ENCODE results near the gene BPI. TPM values are rescaled to one million over a fixed set of nuclear protein-coding genes. Genes with fewer than 3 reads are reported as not detected.

The BPI gene
- total RNA-seq, 2 experiments from 2014 or later, result 0.14 TPM; not detected in 1

- peaks cover 3% of the 10 kb centered on the region for H3K27me3 Mint-ChIP-seq
- H3K36me3 Mint-ChIP-seq (ENCODE audit: low read depth), result no peaks in the 10 kb centered on the region
- H3K27ac Mint-ChIP-seq, result no peak overlapping the region
- CTCF ChIA-PET, result interaction anchor here (1.2 kb wide), 1 partner anchor 16 kb away, joined by 3 read pairs; no protein-coding TSS in a partner anchor
- ATAC-seq (ENCODE audit: poor library complexity) (no peak), DNase-seq (no peak)
- H3K27ac ChIP-seq (ENCODE audit: low read depth in 1 of 2, low read length in 2 of 2), result no peak overlapping the region
- H3K4me3 Mint-ChIP-seq, result no peak overlapping the region
- no peak overlapping the region for H3K4me3 ChIP-seq (ENCODE audit: low read length)
- no peaks in the 10 kb centered on the region for H3K9me3 ChIP-seq (ENCODE audit: control insufficient read depth in 1 of 2, insufficient read depth in 1 of 2, low read length in 2 of 2)
- H3K4me1 Mint-ChIP-seq (ENCODE audit: low read depth), result no peaks in the 10 kb centered on the region
- H3K36me3 ChIP-seq (ENCODE audit: insufficient read depth, low read length), result no peaks in the 10 kb centered on the region
- POLR2A ChIA-PET, result no interaction called here
- no peaks in the 10 kb centered on the region for H3K27me3 ChIP-seq (ENCODE audit: control insufficient read depth in 1 of 2, insufficient read depth in 2 of 2, low read length in 2 of 2)
- no peak for TF ChIP-seq CTCF (IDR thresholded peaks at IDR 0.05)
- no peaks in the 10 kb centered on the region for H3K4me1 ChIP-seq (ENCODE audit: insufficient read depth, low read length)
- no peaks in the 10 kb centered on the region for H3K9me3 Mint-ChIP-seq
- intact Hi-C loops (cut with DNase I, micrococcal nuclease), result no loop called here
Measured at GRCh38 chr20:38372806-38373205, 68.8 kb downstream of the BPI start.

DNA sequence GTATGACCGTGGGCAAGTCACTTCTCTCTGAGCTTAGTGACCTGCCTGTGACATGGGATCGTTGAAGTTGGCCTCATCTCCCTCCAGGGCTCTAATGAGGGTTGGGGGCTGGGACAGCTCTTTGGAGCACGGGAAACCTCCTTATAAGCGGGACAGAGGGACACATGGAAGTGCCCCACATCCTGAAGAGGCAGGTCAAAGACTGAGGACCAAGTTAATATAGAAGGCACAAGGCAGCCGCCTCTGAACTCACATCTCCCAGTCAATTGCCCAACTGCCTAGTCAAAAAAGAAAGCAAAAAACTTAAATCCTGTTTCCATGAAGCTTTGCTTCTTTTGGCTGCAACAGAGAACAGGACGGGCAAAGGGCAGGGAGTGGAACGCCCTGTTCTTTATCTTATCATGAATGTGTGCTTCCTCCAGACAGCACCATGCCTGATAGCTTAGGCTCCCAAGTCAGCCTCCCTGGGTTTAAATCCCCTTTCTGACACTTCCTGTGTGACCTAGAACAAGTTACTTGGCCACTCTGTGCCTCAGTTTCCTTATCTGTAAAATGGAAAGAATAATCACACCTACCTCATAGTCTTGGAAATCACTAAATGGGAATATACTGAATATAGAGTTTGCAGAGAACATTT, 69.4 kb downstream of the BPI start:
- intact Hi-C loops (cut with DNase I, micrococcal nuclease), result no loop called here
- H3K27me3 ChIP-seq (ENCODE audit: control insufficient read depth in 1 of 2, insufficient read depth in 2 of 2, low read length in 2 of 2), result no peaks in the 10 kb centered on the region

DNA sequence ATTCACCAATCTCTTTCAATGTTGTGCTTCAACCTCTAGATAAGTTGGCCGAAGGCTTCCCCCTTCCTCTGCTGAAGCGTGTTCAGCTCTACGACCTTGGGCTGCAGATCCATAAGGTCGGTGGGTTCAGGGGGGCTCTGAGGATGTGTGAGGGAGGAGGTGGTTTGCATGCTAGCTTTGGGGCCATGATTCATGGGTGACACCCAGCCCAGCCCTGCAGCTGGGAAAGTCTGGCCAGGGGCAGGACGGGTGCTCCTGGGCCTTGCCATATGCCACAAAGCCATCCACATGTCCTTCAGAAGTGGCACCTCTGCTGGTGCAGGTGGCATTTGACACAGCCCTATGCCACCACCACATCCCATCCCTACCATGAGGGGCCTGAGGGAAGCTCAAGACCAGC, 69.9 kb downstream of the BPI start:
- no peak overlapping the region for H3K4me3 ChIP-seq (ENCODE audit: low read length)
- Mint-ChIP-seq H3K4me3 (no peak overlapping the region), H3K27me3 (peaks cover 3% of the 10 kb centered on the region), H3K4me1 (ENCODE audit: low read depth) (no peaks in the 10 kb centered on the region), H3K9me3 (no peaks in the 10 kb centered on the region), H3K27ac (no peak overlapping the region), H3K36me3 (ENCODE audit: low read depth) (no peaks in the 10 kb centered on the region)
- no peaks in the 10 kb centered on the region for H3K4me1 ChIP-seq (ENCODE audit: insufficient read depth, low read length)
- no peak for ATAC-seq (ENCODE audit: poor library complexity)
- no peaks in the 10 kb centered on the region for H3K36me3 ChIP-seq (ENCODE audit: insufficient read depth, low read length)
- H3K27me3 ChIP-seq (ENCODE audit: control insufficient read depth in 1 of 2, insufficient read depth in 2 of 2, low read length in 2 of 2), result no peaks in the 10 kb centered on the region
- POLR2A ChIA-PET, result no interaction called here
- H3K9me3 ChIP-seq (ENCODE audit: control insufficient read depth in 1 of 2, insufficient read depth in 1 of 2, low read length in 2 of 2), result no peaks in the 10 kb centered on the region
- TF ChIP-seq CTCF (IDR thresholded peaks at IDR 0.05), result no peak
- DNase-seq, result no peak
- intact Hi-C loops (cut with DNase I, micrococcal nuclease), result no loop called here
- H3K27ac ChIP-seq (ENCODE audit: low read depth in 1 of 2, low read length in 2 of 2), result no peak overlapping the region
- CTCF ChIA-PET, result no interaction called here

More for the DNA sequence above, 69.4 kb downstream of the BPI start:
- H3K9me3 ChIP-seq (ENCODE audit: control insufficient read depth in 1 of 2, insufficient read depth in 1 of 2, low read length in 2 of 2), result no peaks in the 10 kb centered on the region
- DNase-seq, result no peak
- no peaks in the 10 kb centered on the region for H3K36me3 Mint-ChIP-seq (ENCODE audit: low read depth)
- no peak for ATAC-seq (ENCODE audit: poor library complexity)
- H3K4me1 ChIP-seq (ENCODE audit: insufficient read depth, low read length), result no peaks in the 10 kb centered on the region
- H3K27ac ChIP-seq (ENCODE audit: low read depth in 1 of 2, low read length in 2 of 2), result no peak overlapping the region
- no peaks in the 10 kb centered on the region for H3K9me3 Mint-ChIP-seq
- no peak for TF ChIP-seq CTCF (IDR thresholded peaks at IDR 0.05)
- ChIA-PET CTCF (interaction anchor here (1.2 kb wide), 1 partner anchor 17 kb away, joined by 3 read pairs; no protein-coding TSS in a partner anchor), POLR2A (no interaction called here)
- H3K27me3 Mint-ChIP-seq, result peaks cover 3% of the 10 kb centered on the region
- H3K4me1 Mint-ChIP-seq (ENCODE audit: low read depth), result no peaks in the 10 kb centered on the region
- H3K36me3 ChIP-seq (ENCODE audit: insufficient read depth, low read length), result no peaks in the 10 kb centered on the region
- no peak overlapping the region for H3K4me3 Mint-ChIP-seq
- no peak overlapping the region for H3K4me3 ChIP-seq (ENCODE audit: low read length)
- no peak overlapping the region for H3K27ac Mint-ChIP-seq
